HEK293 (cell line): ENCODE measurements around the gene ADGRD1.

ENCODE experiments used
- CTCF ChIA-PET: fragments of 350-600 bp; formaldehyde crosslinking; extraction: SDS; loops from one replicate; lab custom pipeline; 2021; ENCODE audit warnings: antibody characterized with exemption; lab: Yijun Ruan, JAX
- POLR2A ChIA-PET: fragments of 300-600 bp; formaldehyde crosslinking; extraction: SDS; loops from one replicate; lab custom pipeline; 2020; ENCODE audit warnings: antibody characterized with exemption, inconsistent platforms; lab: Yijun Ruan, JAX
- H3K27ac ChIP-seq: fragments of 200-500 bp; sonication (Bioruptor generic); 2 replicates; pipeline ENCODE4 v1.5.1; 2014; ENCODE audit warnings: low read depth, low read length, control low read depth, inconsistent platforms; ENCODE audit errors: extremely low read depth
- H3K36me3 ChIP-seq, 2 experiments: fragments of 200-500 bp in 1 of 2; sonication (Bioruptor generic) in 1 of 2; 1 replicate in 1 of 2; 2 replicates in 1 of 2; pipeline ENCODE4 v1.5.1; 2014 to 2017; ENCODE audit warnings: inconsistent platforms in 2 of 2, low read length in 2 of 2; ENCODE audit not compliant: control insufficient read depth in 2 of 2, insufficient read depth in 1 of 2
- H3K4me1 ChIP-seq: fragments of 200-500 bp; sonication (Bioruptor generic); 2 replicates; pipeline ENCODE4 v1.5.1; 2014; ENCODE audit warnings: mild to moderate bottlenecking, low read length, inconsistent platforms; ENCODE audit not compliant: control insufficient read depth, insufficient read depth
- H3K4me3 ChIP-seq: 2 replicates; pipeline ENCODE4 v1.5.1; 2011; ENCODE audit warnings: low read depth, mild to moderate bottlenecking, control low read depth, low read length, moderate library complexity
- H3K9me3 ChIP-seq: fragments of 200-500 bp; sonication (Bioruptor generic); 2 replicates; pipeline ENCODE4 v1.5.1; 2014; ENCODE audit warnings: low read depth, low read length, inconsistent platforms; ENCODE audit not compliant: control insufficient read depth, insufficient read depth
- BCL11A ChIP-seq: fragments of 450-650 bp; formaldehyde crosslinking; IDR thresholded peaks from 2 replicates; pipeline ENCODE4 v1.5.1; 2016; ENCODE audit warnings: low read depth, missing biosample characterization, missing genetic modification characterization
- ELK4 ChIP-seq: IDR thresholded peaks from 2 replicates; pipeline ENCODE4 v1.6.1; 2011; ENCODE audit warnings: mild to moderate bottlenecking, low read depth, low read length, borderline replicate concordance
- PRDM2 ChIP-seq: fragments of 450-650 bp; formaldehyde crosslinking; IDR thresholded peaks from 2 replicates; pipeline ENCODE4 v1.5.1; 2016; ENCODE audit warnings: missing biosample characterization, missing genetic modification characterization, borderline replicate concordance
- ZBTB1 ChIP-seq: fragments of 450-650 bp; formaldehyde crosslinking; IDR thresholded peaks from 2 replicates; pipeline ENCODE4 v1.5.1; 2016; ENCODE audit warnings: missing biosample characterization, missing genetic modification characterization
- ZFHX2 ChIP-seq: fragments of 450-650 bp; formaldehyde crosslinking; conservative IDR thresholded peaks from 2 replicates; pipeline ENCODE4 v1.5.1; 2016; ENCODE audit warnings: missing biosample characterization, missing genetic modification characterization
- ZNF10 ChIP-seq: fragments of 450-650 bp; formaldehyde crosslinking; IDR thresholded peaks from 2 replicates; pipeline ENCODE4 v1.5.1; 2017; ENCODE audit warnings: missing biosample characterization, missing genetic modification characterization
- ZNF114 ChIP-seq: fragments of 450-650 bp; formaldehyde crosslinking; IDR thresholded peaks from 2 replicates; pipeline ENCODE4 v1.5.0; 2017; ENCODE audit warnings: missing biosample characterization, missing genetic modification characterization
- ZNF2 ChIP-seq: fragments of 450-650 bp; formaldehyde crosslinking; IDR thresholded peaks from 2 replicates; pipeline ENCODE4 v1.5.1; 2016; ENCODE audit warnings: missing biosample characterization, missing genetic modification characterization
- ZNF341 ChIP-seq: fragments of 450-650 bp; formaldehyde crosslinking; IDR thresholded peaks from 2 replicates; pipeline ENCODE4; 2016; ENCODE audit warnings: low read depth, missing biosample characterization, missing genetic modification characterization
- ZNF623 ChIP-seq: fragments of 450-650 bp; formaldehyde crosslinking; IDR thresholded peaks from 2 replicates; pipeline ENCODE4 v1.5.1; 2016; ENCODE audit warnings: missing biosample characterization, missing genetic modification characterization
- ZNF629 ChIP-seq: fragments of 450-650 bp; formaldehyde crosslinking; IDR thresholded peaks from 2 replicates; pipeline ENCODE4 v1.5.1; 2017; ENCODE audit warnings: missing biosample characterization, missing genetic modification characterization
- TF ChIP-seq, protein P1 (sequence below): fragments of 450-650 bp; formaldehyde crosslinking; IDR thresholded peaks from 2 replicates; pipeline ENCODE4 v1.5.1; 2016; ENCODE audit warnings: missing biosample characterization, missing genetic modification characterization
- TF ChIP-seq, protein P2 (sequence below): fragments of 450-650 bp; formaldehyde crosslinking; IDR thresholded peaks from 2 replicates; pipeline ENCODE4 v1.5.1; 2016; ENCODE audit warnings: missing biosample characterization, missing genetic modification characterization
- TF ChIP-seq, protein P3 (sequence below): fragments of 450-650 bp; formaldehyde crosslinking; IDR thresholded peaks from 2 replicates; pipeline ENCODE4 v1.5.1; 2017; ENCODE audit warnings: missing biosample characterization, missing genetic modification characterization
- TF ChIP-seq, protein P4 (sequence below): fragments of 450-650 bp; formaldehyde crosslinking; IDR thresholded peaks from 2 replicates; pipeline ENCODE4 v1.5.1; 2016; ENCODE audit warnings: missing biosample characterization, missing genetic modification characterization

The ADGRD1 gene

GRCh38 chr12:131033886-131034482, 80.3 kb downstream of the ADGRD1 start:
- POLR2A ChIA-PET = no interaction called here
- Histone ChIP-seq H3K27ac (no peak overlapping the region), H3K4me1 (no peaks in the 10 kb centered on the region), H3K4me3 (no peak overlapping the region), H3K9me3 (no peaks in the 10 kb centered on the region), H3K36me3 (no peaks in the 10 kb centered on the region)
- TF ChIP-seq ZNF623 = peak; percentile 74
- TF ChIP-seq ZNF341 = no peak
- TF ChIP-seq, protein P1, sequence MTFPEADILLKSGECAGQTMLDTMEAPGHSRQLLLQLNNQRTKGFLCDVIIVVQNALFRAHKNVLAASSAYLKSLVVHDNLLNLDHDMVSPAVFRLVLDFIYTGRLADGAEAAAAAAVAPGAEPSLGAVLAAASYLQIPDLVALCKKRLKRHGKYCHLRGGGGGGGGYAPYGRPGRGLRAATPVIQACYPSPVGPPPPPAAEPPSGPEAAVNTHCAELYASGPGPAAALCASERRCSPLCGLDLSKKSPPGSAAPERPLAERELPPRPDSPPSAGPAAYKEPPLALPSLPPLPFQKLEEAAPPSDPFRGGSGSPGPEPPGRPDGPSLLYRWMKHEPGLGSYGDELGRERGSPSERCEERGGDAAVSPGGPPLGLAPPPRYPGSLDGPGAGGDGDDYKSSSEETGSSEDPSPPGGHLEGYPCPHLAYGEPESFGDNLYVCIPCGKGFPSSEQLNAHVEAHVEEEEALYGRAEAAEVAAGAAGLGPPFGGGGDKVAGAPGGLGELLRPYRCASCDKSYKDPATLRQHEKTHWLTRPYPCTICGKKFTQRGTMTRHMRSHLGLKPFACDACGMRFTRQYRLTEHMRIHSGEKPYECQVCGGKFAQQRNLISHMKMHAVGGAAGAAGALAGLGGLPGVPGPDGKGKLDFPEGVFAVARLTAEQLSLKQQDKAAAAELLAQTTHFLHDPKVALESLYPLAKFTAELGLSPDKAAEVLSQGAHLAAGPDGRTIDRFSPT (tag by site-specific recombination) = no peak
- TF ChIP-seq ZFHX2 (tag by site-specific recombination) = no peak
- CTCF ChIA-PET = interaction anchor here (0.8 kb wide), 1 partner anchor 118 kb away, joined by 3 read pairs; no protein-coding TSS in a partner anchor

GRCh38 chr12:131034631-131035244, 81.0 kb downstream of the ADGRD1 start:
- no peaks in the 10 kb centered on the region for H3K36me3 ChIP-seq
- CTCF ChIA-PET = interaction anchor here (0.8 to 1.0 kb wide), 2 partner anchors 82 to 119 kb away, joined by 3 read pairs; no protein-coding TSS in a partner anchor
- no peak overlapping the region for H3K4me3 ChIP-seq
- no peaks in the 10 kb centered on the region for H3K9me3 ChIP-seq
- H3K27ac ChIP-seq = no peak overlapping the region
- no peaks in the 10 kb centered on the region for H3K4me1 ChIP-seq
- TF ChIP-seq, protein P2, sequence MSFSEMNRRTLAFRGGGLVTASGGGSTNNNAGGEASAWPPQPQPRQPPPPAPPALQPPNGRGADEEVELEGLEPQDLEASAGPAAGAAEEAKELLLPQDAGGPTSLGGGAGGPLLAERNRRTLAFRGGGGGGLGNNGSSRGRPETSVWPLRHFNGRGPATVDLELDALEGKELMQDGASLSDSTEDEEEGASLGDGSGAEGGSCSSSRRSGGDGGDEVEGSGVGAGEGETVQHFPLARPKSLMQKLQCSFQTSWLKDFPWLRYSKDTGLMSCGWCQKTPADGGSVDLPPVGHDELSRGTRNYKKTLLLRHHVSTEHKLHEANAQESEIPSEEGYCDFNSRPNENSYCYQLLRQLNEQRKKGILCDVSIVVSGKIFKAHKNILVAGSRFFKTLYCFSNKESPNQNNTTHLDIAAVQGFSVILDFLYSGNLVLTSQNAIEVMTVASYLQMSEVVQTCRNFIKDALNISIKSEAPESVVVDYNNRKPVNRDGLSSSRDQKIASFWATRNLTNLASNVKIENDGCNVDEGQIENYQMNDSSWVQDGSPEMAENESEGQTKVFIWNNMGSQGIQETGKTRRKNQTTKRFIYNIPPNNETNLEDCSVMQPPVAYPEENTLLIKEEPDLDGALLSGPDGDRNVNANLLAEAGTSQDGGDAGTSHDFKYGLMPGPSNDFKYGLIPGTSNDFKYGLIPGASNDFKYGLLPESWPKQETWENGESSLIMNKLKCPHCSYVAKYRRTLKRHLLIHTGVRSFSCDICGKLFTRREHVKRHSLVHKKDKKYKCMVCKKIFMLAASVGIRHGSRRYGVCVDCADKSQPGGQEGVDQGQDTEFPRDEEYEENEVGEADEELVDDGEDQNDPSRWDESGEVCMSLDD (tag by site-specific recombination) = no peak
- TF ChIP-seq BCL11A (tag by site-specific recombination) (no peak), ZNF629 (tag by site-specific recombination) (no peak), ZNF114 (tag by site-specific recombination) (no peak), ZBTB1 (no peak), PRDM2 (tag by site-specific recombination) (no peak), ELK4 (no peak), ZNF2 (tag by site-specific recombination) (no peak), ZNF10 (no peak)
- TF ChIP-seq, protein P3, sequence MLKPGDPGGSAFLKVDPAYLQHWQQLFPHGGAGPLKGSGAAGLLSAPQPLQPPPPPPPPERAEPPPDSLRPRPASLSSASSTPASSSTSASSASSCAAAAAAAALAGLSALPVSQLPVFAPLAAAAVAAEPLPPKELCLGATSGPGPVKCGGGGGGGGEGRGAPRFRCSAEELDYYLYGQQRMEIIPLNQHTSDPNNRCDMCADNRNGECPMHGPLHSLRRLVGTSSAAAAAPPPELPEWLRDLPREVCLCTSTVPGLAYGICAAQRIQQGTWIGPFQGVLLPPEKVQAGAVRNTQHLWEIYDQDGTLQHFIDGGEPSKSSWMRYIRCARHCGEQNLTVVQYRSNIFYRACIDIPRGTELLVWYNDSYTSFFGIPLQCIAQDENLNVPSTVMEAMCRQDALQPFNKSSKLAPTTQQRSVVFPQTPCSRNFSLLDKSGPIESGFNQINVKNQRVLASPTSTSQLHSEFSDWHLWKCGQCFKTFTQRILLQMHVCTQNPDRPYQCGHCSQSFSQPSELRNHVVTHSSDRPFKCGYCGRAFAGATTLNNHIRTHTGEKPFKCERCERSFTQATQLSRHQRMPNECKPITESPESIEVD (tag by site-specific recombination) = no peak
- TF ChIP-seq, protein P4, sequence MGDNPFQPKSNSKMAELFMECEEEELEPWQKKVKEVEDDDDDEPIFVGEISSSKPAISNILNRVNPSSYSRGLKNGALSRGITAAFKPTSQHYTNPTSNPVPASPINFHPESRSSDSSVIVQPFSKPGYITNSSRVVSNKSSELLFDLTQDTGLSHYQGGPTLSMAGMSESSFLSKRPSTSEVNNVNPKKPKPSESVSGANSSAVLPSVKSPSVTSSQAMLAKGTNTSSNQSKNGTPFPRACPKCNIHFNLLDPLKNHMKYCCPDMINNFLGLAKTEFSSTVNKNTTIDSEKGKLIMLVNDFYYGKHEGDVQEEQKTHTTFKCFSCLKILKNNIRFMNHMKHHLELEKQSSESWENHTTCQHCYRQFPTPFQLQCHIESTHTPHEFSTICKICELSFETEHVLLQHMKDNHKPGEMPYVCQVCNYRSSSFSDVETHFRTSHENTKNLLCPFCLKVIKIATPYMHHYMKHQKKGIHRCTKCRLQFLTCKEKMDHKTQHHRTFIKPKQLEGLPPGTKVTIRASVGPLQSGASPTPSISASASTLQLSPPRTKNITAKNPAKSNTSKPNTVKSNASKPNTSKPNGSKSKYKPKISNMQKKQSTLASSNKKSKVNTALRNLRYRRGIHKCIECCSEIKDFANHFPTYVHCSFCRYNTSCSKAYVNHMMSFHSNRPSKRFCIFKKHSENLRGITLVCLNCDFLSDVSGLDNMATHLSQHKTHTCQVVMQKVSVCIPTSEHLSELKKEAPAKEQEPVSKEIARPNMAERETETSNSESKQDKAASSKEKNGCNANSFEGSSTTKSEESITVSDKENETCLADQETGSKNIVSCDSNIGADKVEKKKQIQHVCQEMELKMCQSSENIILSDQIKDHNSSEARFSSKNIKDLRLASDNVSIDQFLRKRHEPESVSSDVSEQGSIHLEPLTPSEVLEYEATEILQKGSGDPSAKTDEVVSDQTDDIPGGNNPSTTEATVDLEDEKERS (tag by site-specific recombination) = no peak
- POLR2A ChIA-PET = no interaction called here
